ENCODE data around the gene ARHGAP26. TPM values are rescaled to one million over a fixed set of nuclear protein-coding genes. Genes with fewer than 3 reads are reported as not detected.

The ARHGAP26 gene
- total and polyA plus RNA-seq, 7 donors = 5.4 to 25.5 (median 19.1) TPM

DNA sequence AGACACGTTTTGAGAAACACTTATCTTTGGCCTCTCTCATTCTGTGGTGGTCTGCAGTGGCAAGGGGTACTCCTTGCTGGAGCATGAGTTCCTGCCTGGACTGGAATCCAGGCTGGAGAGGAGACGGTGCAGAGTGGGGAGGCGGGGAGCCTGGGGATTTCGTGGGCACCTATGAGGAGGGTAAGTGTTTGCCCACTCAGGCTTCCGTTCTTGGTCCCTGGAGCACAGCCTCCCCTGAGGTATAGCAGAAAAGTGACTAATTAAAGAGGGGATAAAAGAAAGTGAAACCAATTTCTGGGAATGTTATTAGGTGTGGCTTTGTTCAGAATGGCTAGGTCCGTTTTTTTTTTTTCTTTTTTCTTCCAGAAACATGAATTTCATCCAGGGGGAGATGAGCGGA is 90.8 kb downstream of the ARHGAP26 start:
- Histone ChIP-seq H3K27me3 (no peaks in the 10 kb centered on the region), H3K27ac (peak overlapping the region in 1 of 4 donors; percentile 36), H3K4me3 (no peak overlapping the region), H3K4me1 (peaks cover 0 to 41% (median 29%) of the 10 kb centered on the region in 4 donors), H3K9me3 (no peaks in the 10 kb centered on the region), H3K36me3 (no peaks in the 10 kb centered on the region)
- intact Hi-C loops (cut with DNase I) = no loop called here
- 41 to 54% methylated on average over 7 of the region's 7 CpGs for WGBS, 2 donors
- no peak for DNase-seq
- no peak for TF ChIP-seq POLR2AphosphoS5 (IDR thresholded peaks at IDR 0.05)
- no peak for TF ChIP-seq POLR2A (IDR thresholded peaks at IDR 0.05)
- TF ChIP-seq EP300 (IDR thresholded peaks at IDR 0.05) = no peak
- TF ChIP-seq, protein P1, sequence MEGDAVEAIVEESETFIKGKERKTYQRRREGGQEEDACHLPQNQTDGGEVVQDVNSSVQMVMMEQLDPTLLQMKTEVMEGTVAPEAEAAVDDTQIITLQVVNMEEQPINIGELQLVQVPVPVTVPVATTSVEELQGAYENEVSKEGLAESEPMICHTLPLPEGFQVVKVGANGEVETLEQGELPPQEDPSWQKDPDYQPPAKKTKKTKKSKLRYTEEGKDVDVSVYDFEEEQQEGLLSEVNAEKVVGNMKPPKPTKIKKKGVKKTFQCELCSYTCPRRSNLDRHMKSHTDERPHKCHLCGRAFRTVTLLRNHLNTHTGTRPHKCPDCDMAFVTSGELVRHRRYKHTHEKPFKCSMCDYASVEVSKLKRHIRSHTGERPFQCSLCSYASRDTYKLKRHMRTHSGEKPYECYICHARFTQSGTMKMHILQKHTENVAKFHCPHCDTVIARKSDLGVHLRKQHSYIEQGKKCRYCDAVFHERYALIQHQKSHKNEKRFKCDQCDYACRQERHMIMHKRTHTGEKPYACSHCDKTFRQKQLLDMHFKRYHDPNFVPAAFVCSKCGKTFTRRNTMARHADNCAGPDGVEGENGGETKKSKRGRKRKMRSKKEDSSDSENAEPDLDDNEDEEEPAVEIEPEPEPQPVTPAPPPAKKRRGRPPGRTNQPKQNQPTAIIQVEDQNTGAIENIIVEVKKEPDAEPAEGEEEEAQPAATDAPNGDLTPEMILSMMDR (IDR thresholded peaks at IDR 0.05) = no peak

DNA sequence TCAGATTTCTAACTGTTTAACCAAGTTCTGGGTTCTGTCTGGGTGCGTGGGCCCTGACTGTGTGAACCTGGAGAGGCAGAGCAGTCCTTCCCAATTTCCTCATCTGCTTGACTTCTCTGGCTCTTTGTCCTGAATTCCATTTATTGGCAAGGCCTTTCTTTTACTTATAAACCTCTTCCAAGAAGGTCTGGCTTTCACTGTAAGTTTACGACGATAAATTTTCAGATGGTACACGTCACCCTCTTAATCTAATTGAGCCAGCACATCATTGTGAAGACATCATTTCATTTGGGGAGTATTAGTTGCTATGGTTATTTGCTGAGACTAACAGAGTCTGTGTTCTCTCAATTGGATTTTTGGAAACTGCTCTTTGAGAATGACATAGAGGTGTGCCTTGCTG is 92.4 kb downstream of the ARHGAP26 start:
- TF ChIP-seq EP300 (IDR thresholded peaks at IDR 0.05) = peak in 3 of 4 donors; percentile 25 to 65 (median 57)
- peak; percentile 46 to 89 (median 85) for TF ChIP-seq POLR2AphosphoS5 (IDR thresholded peaks at IDR 0.05)
- TF ChIP-seq, protein P1 (IDR thresholded peaks at IDR 0.05) = no peak
- TF ChIP-seq POLR2A (IDR thresholded peaks at IDR 0.05) = no peak
- no peaks in the 10 kb centered on the region for H3K27me3 ChIP-seq
- H3K4me3 ChIP-seq = no peak overlapping the region
- no peaks in the 10 kb centered on the region for H3K36me3 ChIP-seq
- H3K27ac ChIP-seq = peak overlapping the region in 3 of 4 donors; percentile 64 to 69 (median 69)
- WGBS, 2 donors = 78 to 93% methylated on average over 4 of the region's 4 CpGs
- no peaks in the 10 kb centered on the region for H3K9me3 ChIP-seq
- intact Hi-C loops (cut with DNase I) = no loop called here
- peaks cover 0 to 47% (median 38%) of the 10 kb centered on the region in 4 donors for H3K4me1 ChIP-seq
- DNase-seq = no peak

DNA sequence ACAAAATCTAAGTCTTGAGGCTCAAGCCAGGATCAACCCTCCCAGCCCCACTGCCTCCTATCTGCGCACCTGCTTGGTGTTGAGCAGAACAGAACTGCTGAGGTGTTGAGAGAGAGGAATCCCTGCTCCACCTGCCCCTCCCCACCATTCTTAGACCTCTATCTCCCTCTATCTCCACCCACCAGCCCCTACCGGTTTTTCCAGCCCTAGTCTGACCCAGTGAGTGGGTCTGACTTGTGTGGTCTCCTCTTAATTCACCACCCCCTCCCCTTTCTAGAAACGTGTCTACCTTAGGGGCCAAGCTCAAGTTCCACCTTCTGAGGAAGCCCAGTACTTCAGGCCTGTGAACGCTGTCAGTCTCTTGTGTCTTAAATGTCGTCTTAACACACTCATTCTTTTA is 93.7 kb downstream of the ARHGAP26 start:
- DNase-seq = no peak
- Histone ChIP-seq H3K27ac (no peak overlapping the region), H3K4me1 (peaks cover 0 to 47% (median 34%) of the 10 kb centered on the region in 4 donors), H3K9me3 (no peaks in the 10 kb centered on the region), H3K4me3 (no peak overlapping the region), H3K36me3 (no peaks in the 10 kb centered on the region), H3K27me3 (no peaks in the 10 kb centered on the region)
- TF ChIP-seq POLR2AphosphoS5 (IDR thresholded peaks at IDR 0.05) (no peak), EP300 (IDR thresholded peaks at IDR 0.05) (no peak), POLR2A (IDR thresholded peaks at IDR 0.05) (no peak)
- TF ChIP-seq, protein P1 (IDR thresholded peaks at IDR 0.05) = no peak
- WGBS, 2 donors = 59 to 69% methylated on average over 5 of the region's 5 CpGs
- intact Hi-C loops (cut with DNase I) = no loop called here

DNA sequence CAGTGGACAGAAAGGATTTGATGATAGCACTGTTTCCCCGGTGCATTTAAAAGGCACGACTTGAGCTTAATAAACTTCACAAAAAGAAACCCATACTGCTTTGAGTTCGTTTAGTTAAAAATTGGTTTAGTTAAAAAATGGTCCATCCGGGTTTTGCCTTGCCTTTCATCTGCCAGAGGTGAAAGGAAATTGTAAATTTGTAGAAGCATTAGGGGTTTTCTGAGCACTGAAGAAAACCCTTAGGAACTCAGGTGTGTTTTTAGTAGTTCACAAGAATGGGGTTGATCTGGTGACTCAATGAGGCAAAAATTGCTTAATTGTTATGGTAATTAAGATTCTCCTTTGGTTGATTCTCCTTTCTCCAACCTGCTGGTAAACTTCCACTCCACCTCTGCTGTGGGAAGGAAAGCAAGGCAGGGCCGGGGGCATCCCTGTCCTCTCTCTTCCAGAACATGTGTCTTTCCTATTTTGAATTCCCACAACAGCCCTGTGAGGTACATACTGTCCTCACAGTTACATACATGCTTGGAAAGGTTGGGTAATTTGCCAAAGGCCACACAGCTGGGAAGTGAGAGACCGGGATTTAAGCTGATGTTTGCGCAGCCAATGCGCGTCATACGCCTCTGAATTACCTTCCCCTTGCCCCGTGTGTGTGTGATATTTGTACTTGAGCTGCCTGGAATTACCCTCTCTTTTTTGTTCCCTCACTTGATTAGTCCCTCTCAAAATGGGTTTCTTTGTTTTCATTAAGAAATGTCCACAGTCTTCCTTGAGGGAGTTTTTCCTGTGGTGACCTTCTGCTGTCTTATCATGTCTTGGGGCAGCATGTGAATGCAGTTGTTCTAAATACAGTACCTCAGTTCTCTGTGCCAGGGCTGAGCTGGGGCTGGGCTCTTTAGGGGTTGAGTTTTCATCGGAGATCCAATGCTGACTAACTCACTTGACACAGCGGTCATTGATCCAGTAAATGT is 94.4 kb downstream of the ARHGAP26 start:
- WGBS, 2 donors = 48 to 74% methylated on average over 13 of the region's 13 CpGs
- intact Hi-C loops (cut with DNase I) = loop anchor here (5.0 kb wide), 1 partner anchor 47 kb away; no protein-coding TSS in a partner anchor
- H3K9me3 ChIP-seq = no peaks in the 10 kb centered on the region
- H3K36me3 ChIP-seq = no peaks in the 10 kb centered on the region
- H3K27me3 ChIP-seq = no peaks in the 10 kb centered on the region
- TF ChIP-seq POLR2AphosphoS5 (IDR thresholded peaks at IDR 0.05) (no peak), EP300 (IDR thresholded peaks at IDR 0.05) (peak in 1 of 4 donors; percentile 4)
- H3K27ac ChIP-seq = no peak overlapping the region
- no peak overlapping the region for H3K4me3 ChIP-seq
- H3K4me1 ChIP-seq = peaks cover 0 to 50% (median 40%) of the 10 kb centered on the region in 4 donors
- no peak for DNase-seq

DNA sequence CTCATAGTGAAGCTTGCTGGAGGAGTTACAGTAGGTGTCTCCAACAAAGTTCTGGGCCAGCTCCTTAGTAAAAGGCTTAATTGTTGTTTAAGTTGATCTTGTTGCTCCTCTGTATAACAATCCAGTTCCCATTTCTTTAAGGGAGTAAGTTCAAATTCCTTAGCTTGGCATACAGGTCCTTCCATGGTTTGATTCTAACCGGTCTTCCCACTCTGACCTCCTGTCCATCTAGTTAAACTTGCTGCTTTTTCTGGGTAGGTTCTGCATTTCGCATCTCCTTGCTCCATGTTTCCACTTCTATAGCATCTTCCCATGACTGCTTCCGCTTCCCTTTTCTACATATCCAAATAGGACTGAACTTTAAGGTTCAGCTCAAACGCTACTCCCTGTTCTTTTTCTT is 95.5 kb downstream of the ARHGAP26 start:
- no peaks in the 10 kb centered on the region for H3K36me3 ChIP-seq
- 94% methylated on average over 4 of the region's 4 CpGs for WGBS, 2 donors
- H3K4me1 ChIP-seq = peaks cover 0 to 56% (median 49%) of the 10 kb centered on the region in 4 donors
- intact Hi-C loops (cut with DNase I) = loop anchor here (2.0 to 5.0 kb wide), 2 partner anchors 48 to 95 kb away; partner anchors contain the start of gene ARHGAP26
- H3K9me3 ChIP-seq = no peaks in the 10 kb centered on the region
- no peaks in the 10 kb centered on the region for H3K27me3 ChIP-seq
- H3K4me3 ChIP-seq = no peak overlapping the region
- no peak overlapping the region for H3K27ac ChIP-seq
- DNase-seq = no peak
- TF ChIP-seq POLR2AphosphoS5 (IDR thresholded peaks at IDR 0.05) (no peak), EP300 (IDR thresholded peaks at IDR 0.05) (no peak), POLR2A (IDR thresholded peaks at IDR 0.05) (no peak)
- TF ChIP-seq, protein P1 (IDR thresholded peaks at IDR 0.05) = no peak

Data from sigmoid colon (tissue), 7 donors.